Thoracic aorta (tissue), 2 donors: ENCODE data around the gene TRIM14. TPM values are rescaled to one million over a fixed set of nuclear protein-coding genes. Genes with fewer than 3 reads are reported as not detected.

ENCODE experiments used
- ATAC-seq: fragments of 150-250 bp; one replicate; pipeline ENCODE4 v1.8.0; 2017; ENCODE audit warnings: low read depth; ENCODE audit not compliant: insufficient number of reproducible peaks, low FRiP score
- DNase-seq: peaks from one replicate; pipeline ENCODE4 v3.0.0-alpha.2; 2020; ENCODE audit warnings: low spot score
- H3K27ac ChIP-seq, 2 donors: fragments of 200-600 bp; sonication (generic); 1 replicate in 1 of 2; 2 replicates in 1 of 2; pipeline ENCODE4 v1.5.1; 2016; ENCODE audit warnings: mild to moderate bottlenecking in 2 of 2, moderate library complexity in 2 of 2
- H3K27me3 ChIP-seq: fragments of 200-600 bp; sonication (generic); replicated peaks from 2 replicates; pipeline ENCODE4 v1.6.0; 2016; ENCODE audit warnings: mild to moderate bottlenecking; ENCODE audit not compliant: insufficient read depth
- H3K36me3 ChIP-seq: fragments of 200-600 bp; sonication (generic); one replicate; pipeline ENCODE4 v1.5.1; 2016
- H3K4me1 ChIP-seq, 2 donors: fragments of 200-600 bp; sonication (generic); 1 replicate in 1 of 2; 2 replicates in 1 of 2; pipeline versions ENCODE4 v1.5.1 to v1.6.0; 2016; ENCODE audit warnings: low read depth in 2 of 2, mild to moderate bottlenecking in 1 of 2; ENCODE audit not compliant: control insufficient read depth in 1 of 2
- H3K4me3 ChIP-seq: fragments of 200-600 bp; sonication (generic); 2 replicates; pipeline ENCODE4 v1.5.1; 2016; ENCODE audit warnings: mild to moderate bottlenecking
- H3K9me3 ChIP-seq: fragments of 200-600 bp; sonication (generic); 2 replicates; pipeline ENCODE4 v1.5.1; 2016
- CTCF ChIP-seq: fragments of 200-600 bp; sonication (generic); IDR thresholded peaks from one replicate; pipeline ENCODE4 v1.5.1; 2019; ENCODE audit warnings: antibody characterized with exemption
- total RNA-seq, 2 donors: library from RNA; depleted of rRNA; stranded (reverse); fragments of >200 nt; gene quantifications; one replicate each; pipeline versions ENCODE4 v1.1.0 to v1.2.3, GENCODE V29; 2016

TRIM14 gene
- total RNA-seq, 2 donors from 2014 or later: 5.9 to 22.5 TPM

GRCh38 chr9:98099898-98100297, 19.1 kb downstream of the TRIM14 start:
- DNase-seq (no peak), ATAC-seq (no peak)
- Histone ChIP-seq H3K27ac (no peak overlapping the region), H3K4me1 (no peaks in the 10 kb centered on the region), H3K9me3 (no peaks in the 10 kb centered on the region), H3K4me3 (no peak overlapping the region), H3K27me3 (no peaks in the 10 kb centered on the region), H3K36me3 (no peaks in the 10 kb centered on the region)
- no peak for TF ChIP-seq CTCF

- Histone ChIP-seq H3K4me3 (no peak overlapping the region), H3K4me1 (no peaks in the 10 kb centered on the region), H3K36me3 (no peaks in the 10 kb centered on the region), H3K9me3 (no peaks in the 10 kb centered on the region), H3K27me3 (no peaks in the 10 kb centered on the region), H3K27ac (no peak overlapping the region)
- ATAC-seq (no peak), DNase-seq (no peak)
- no peak for TF ChIP-seq CTCF
Measured at GRCh38 chr9:98099346-98099745, 19.7 kb downstream of the TRIM14 start.

GRCh38 chr9:98097836-98098235, 21.2 kb downstream of the TRIM14 start:
- H3K27ac ChIP-seq: no peak overlapping the region
- no peaks in the 10 kb centered on the region for H3K36me3 ChIP-seq
- H3K4me3 ChIP-seq: no peak overlapping the region
- no peaks in the 10 kb centered on the region for H3K4me1 ChIP-seq
- no peaks in the 10 kb centered on the region for H3K9me3 ChIP-seq
- no peak for TF ChIP-seq CTCF
- ATAC-seq (no peak), DNase-seq (no peak)
- no peaks in the 10 kb centered on the region for H3K27me3 ChIP-seq

DNA sequence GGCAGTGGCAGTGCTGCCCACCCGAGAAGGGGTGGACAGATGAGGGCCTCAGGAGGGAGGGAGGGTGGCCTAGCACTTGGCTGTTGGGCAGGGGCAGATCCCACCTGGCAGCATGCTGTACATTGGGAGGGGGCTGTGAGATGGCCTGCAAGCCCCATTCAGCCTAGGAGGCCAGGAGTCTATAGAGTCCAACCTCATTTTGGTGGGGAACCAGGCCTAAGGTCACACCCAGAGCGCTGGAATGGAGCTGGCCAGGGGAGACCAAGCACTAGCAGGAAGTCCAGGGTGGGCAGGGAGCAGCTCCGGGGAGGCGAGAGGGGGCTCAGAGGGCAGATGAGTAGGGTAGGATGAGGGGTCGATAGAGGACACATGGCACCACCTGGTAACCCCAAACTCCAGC, 22.9 kb downstream of the TRIM14 start:
- DNase-seq: no peak
- no peak overlapping the region for H3K27ac ChIP-seq
- H3K4me1 ChIP-seq: no peaks in the 10 kb centered on the region
- H3K9me3 ChIP-seq: no peaks in the 10 kb centered on the region
- H3K36me3 ChIP-seq: no peaks in the 10 kb centered on the region
- no peak for ATAC-seq
- TF ChIP-seq CTCF: no peak
- no peaks in the 10 kb centered on the region for H3K27me3 ChIP-seq
- no peak overlapping the region for H3K4me3 ChIP-seq

GRCh38 chr9:98095401-98095800, 23.6 kb downstream of the TRIM14 start:
- Histone ChIP-seq H3K36me3 (no peaks in the 10 kb centered on the region), H3K27me3 (no peaks in the 10 kb centered on the region)
- ATAC-seq: no peak

More at GRCh38 chr9:98095401-98095800, 23.6 kb downstream of the TRIM14 start:
- no peak for DNase-seq
- Histone ChIP-seq H3K4me1 (no peaks in the 10 kb centered on the region), H3K4me3 (no peak overlapping the region), H3K27ac (no peak overlapping the region), H3K9me3 (no peaks in the 10 kb centered on the region)
- no peak for TF ChIP-seq CTCF
